ENCODE data around the gene RASGRF1. TPM values are rescaled to one million over a fixed set of nuclear protein-coding genes. Genes with fewer than 3 reads are reported as not detected.

Gene RASGRF1
- polyA plus RNA-seq, 1 donor = 0.48 TPM

- DNase-seq = no peak
Observed at GRCh38 chr15:79066391-79067071, 24.0 kb downstream of the RASGRF1 start.

GRCh38 chr15:79065706-79066376 lies 24.7 kb downstream of the RASGRF1 start:
- DNase-seq = no peak

GRCh38 chr15:79065361-79065705 lies 25.2 kb downstream of the RASGRF1 start:
- no peak for DNase-seq

GRCh38 chr15:79064496-79064895 lies 26.1 kb downstream of the RASGRF1 start:
- DNase-seq = no peak

GRCh38 chr15:79060175-79060574 lies 30.4 kb downstream of the RASGRF1 start:
- no peak for DNase-seq

GRCh38 chr15:79059081-79059572 lies 31.5 kb downstream of the RASGRF1 start:
- DNase-seq = no peak

- DNase-seq = no peak
Observed at GRCh38 chr15:79058260-79058850, 32.2 kb downstream of the RASGRF1 start.

GRCh38 chr15:79057050-79057449 lies 33.5 kb downstream of the RASGRF1 start:
- no peak for DNase-seq

GRCh38 chr15:79054350-79054749 lies 36.2 kb downstream of the RASGRF1 start:
- no peak for DNase-seq

GRCh38 chr15:79053894-79054293 lies 36.7 kb downstream of the RASGRF1 start:
- DNase-seq = no peak

GRCh38 chr15:79051941-79052731 lies 38.4 kb downstream of the RASGRF1 start:
- DNase-seq = no peak

- DNase-seq = no peak
Observed at GRCh38 chr15:79051029-79051428, 39.6 kb downstream of the RASGRF1 start.

GRCh38 chr15:79050341-79050740 lies 40.2 kb downstream of the RASGRF1 start:
- DNase-seq = no peak

- no peak for DNase-seq
Observed at GRCh38 chr15:79049416-79049815, 41.2 kb downstream of the RASGRF1 start.

GRCh38 chr15:79047676-79048439 lies 42.7 kb downstream of the RASGRF1 start:
- no peak for DNase-seq

GRCh38 chr15:79046691-79047404 lies 43.7 kb downstream of the RASGRF1 start:
- DNase-seq = no peak

- DNase-seq = no peak
Observed at GRCh38 chr15:79045041-79045440, 45.5 kb downstream of the RASGRF1 start.

- no peak for DNase-seq
Observed at GRCh38 chr15:79042213-79042928, 48.2 kb downstream of the RASGRF1 start.

GRCh38 chr15:79041601-79042168 lies 48.9 kb downstream of the RASGRF1 start:
- DNase-seq = no peak

- no peak for DNase-seq
Observed at GRCh38 chr15:79037848-79038247, 52.7 kb downstream of the RASGRF1 start.

Data from left kidney (tissue), 2 donors.